Ovary (tissue), 9 donors: ENCODE measurements around the gene MN1. TPM values are rescaled to one million over a fixed set of nuclear protein-coding genes. Genes with fewer than 3 reads are reported as not detected.

Experiments used
- DNase-seq, 5 donors: peaks; one replicate each; pipeline ENCODE4 v3.0.0-alpha.2; 2019 to 2020
- H3K27ac ChIP-seq, 2 donors: fragments of 200-600 bp; one replicate each; pipeline versions ENCODE4 v1.5.1 to v1.8.0; 2019 to 2022
- H3K27me3 ChIP-seq: fragments of 200-600 bp; one replicate; pipeline ENCODE4 v1.8.0; 2022
- H3K36me3 ChIP-seq: fragments of 200-600 bp; sonication (generic); one replicate; pipeline ENCODE4 v1.5.1; 2019
- H3K4me1 ChIP-seq: one replicate; pipeline ENCODE4 v1.8.1; 2013; ENCODE audit warnings: mild to moderate bottlenecking, moderate library complexity; ENCODE audit not compliant: insufficient read depth
- H3K4me3 ChIP-seq: fragments of 200-600 bp; sonication (generic); one replicate; pipeline ENCODE4 v1.5.1; 2017
- H3K9me3 ChIP-seq, 2 donors: fragments of 200-600 bp in 1 of 2; sonication (generic) in 1 of 2; one replicate each; pipeline versions ENCODE4 v1.5.1 to v1.8.1; 2013 to 2019; ENCODE audit warnings: mild to moderate bottlenecking in 1 of 2, moderate library complexity in 1 of 2
- EP300 ChIP-seq: sonication (generic); formaldehyde crosslinking; IDR thresholded peaks from one replicate; pipeline ENCODE4 v1.6.1; 2017; ENCODE audit warnings: antibody characterized with exemption
- POLR2A ChIP-seq: fragments of 450-650 bp; IDR thresholded peaks from one replicate; pipeline ENCODE4 v1.6.1; 2017; ENCODE audit warnings: antibody characterized with exemption, mild to moderate bottlenecking, moderate library complexity
- WGBS, 3 donors: extraction: QIAGEN DNeasy Blood & Tissue Kit in 1 of 3; methylation state at CpG; one replicate each; pipeline versions ENCODE4 v1.1.5 to v1.1.7; 2013 to 2017; 5-methylcytosine and 5-hydroxymethylcytosine counted together
- intact Hi-C, 4 donors: fragments of 100-400 bp; cut with DNase I; formaldehyde crosslinking; loops; one replicate each; pipeline versions ENCODE4 v1.11.0 to v1.15.1; 2022 to 2023
- polyA plus RNA-seq, 2 donors: library from polyadenylated mRNA; stranded (reverse); fragments of 200-250 nt in 1 of 2; fragments of 350-450 nt in 1 of 2; fragmentation: Illumina TruSeq in 1 of 2; extraction: RNeasy Lipid Tissue Mini Kit (QIAGEN cat#74804) in 1 of 2; gene quantifications; one replicate each; pipeline ENCODE4 v1.2.3, GENCODE V29; 2013 to 2014
- total RNA-seq, 7 donors: library from RNA; depleted of rRNA in 2 of 7; stranded (reverse); fragments of >200 nt in 2 of 7; fragmentation: NEBNext Ultra II Directional in 3 of 7; extraction: Animal tissue kit (Norgen Biotek cat#: 25700) in 3 of 7; gene quantifications; one replicate each; pipeline versions ENCODE4 v1.1.0 to v1.2.4, GENCODE V29; 2016 to 2023
- TF ChIP-seq, protein P1 (sequence below), 3 donors: fragments of 450-650 bp in 2 of 3; fragments of 200-600 bp in 1 of 3; IDR thresholded peaks; one replicate each; pipeline versions ENCODE4 v1.5.1 to v1.8.0; 2016 to 2022; ENCODE audit warnings: antibody characterized with exemption in 3 of 3, mild to moderate bottlenecking in 1 of 3
- donor health status: DM: no; HTN: no; CAD: no; lungs with moderate emphysema.
- donor health status: DM: no; HTN: no; CAD: no.
- donor health status: Bipolar disorder and iron deficiency.
- donor health status: DM: yes; HTN: yes; CAD: no.
- donor health status: DM: no; HTN: no; CAD: no.
- donor health status: DM: yes; HTN: yes; CAD: no.

Gene MN1
- total and polyA plus RNA-seq, 9 donors = 6.7 to 33.5 (median 13.4) TPM

DNA sequence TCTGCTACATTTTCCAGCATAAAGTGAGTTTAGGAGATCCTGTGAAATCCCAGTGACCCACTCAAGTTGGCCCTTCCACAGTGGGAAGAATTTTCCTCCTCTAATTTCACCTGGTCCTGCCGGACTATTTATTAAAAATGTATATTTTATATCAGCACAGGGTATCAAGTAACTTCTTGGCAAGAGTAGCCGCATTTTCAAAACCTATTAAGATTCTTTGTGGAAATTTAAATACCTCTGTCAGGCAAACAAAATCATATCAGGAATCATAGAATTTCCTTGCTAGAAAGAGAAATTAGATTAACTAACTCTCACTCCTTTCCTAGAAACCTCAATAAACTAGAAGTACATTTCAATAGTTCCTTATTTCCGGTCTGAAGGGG is 9.7 kb downstream of the MN1 start:
- TF ChIP-seq EP300 (no peak), POLR2A (no peak)
- TF ChIP-seq, protein P1, sequence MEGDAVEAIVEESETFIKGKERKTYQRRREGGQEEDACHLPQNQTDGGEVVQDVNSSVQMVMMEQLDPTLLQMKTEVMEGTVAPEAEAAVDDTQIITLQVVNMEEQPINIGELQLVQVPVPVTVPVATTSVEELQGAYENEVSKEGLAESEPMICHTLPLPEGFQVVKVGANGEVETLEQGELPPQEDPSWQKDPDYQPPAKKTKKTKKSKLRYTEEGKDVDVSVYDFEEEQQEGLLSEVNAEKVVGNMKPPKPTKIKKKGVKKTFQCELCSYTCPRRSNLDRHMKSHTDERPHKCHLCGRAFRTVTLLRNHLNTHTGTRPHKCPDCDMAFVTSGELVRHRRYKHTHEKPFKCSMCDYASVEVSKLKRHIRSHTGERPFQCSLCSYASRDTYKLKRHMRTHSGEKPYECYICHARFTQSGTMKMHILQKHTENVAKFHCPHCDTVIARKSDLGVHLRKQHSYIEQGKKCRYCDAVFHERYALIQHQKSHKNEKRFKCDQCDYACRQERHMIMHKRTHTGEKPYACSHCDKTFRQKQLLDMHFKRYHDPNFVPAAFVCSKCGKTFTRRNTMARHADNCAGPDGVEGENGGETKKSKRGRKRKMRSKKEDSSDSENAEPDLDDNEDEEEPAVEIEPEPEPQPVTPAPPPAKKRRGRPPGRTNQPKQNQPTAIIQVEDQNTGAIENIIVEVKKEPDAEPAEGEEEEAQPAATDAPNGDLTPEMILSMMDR (IDR thresholded peaks at IDR 0.05) = no peak
- Histone ChIP-seq H3K27me3 (no peaks in the 10 kb centered on the region), H3K4me3 (no peak overlapping the region), H3K4me1 (peaks cover 3% of the 10 kb centered on the region), H3K9me3 (no peaks in the 10 kb centered on the region), H3K36me3 (no peaks in the 10 kb centered on the region), H3K27ac (no peak overlapping the region)
- intact Hi-C loops = no loop called here
- 58 to 77% (median 75%) methylated on average over 3 of the region's 3 CpGs for WGBS, 3 donors
- DNase-seq = no peak

DNA sequence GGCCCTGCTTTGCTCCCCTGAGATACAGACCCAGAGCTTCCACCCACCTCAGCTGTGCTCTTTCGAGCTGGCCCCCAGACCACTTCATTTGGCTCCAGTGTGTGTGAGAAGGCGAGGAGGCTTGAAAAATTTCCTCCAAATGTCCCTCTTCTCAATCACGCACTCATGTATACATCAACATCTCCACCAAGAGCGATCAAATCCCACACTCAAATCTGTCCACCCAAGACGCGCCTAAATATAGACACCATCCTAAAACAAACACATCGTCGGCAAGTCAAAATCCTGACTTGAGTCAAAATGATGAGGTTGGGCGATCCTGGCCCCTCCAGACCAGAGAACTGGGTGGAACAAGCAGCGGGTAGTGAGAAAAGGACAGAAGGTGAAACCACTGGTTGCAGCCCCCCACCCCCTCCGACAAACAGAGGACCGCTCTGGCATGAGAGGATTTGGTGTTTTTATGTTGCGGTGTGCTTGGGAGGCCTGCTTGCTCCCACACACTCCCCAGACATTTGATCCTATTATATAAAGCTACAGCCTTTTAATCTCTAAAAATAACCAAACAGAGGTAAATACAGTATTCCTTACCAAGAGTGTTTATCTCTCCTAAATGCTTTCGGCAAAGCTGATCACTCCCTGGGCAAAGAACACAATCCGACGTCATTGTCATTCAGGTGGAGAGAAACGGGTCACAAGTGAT is 10.2 kb downstream of the MN1 start:
- Histone ChIP-seq H3K27me3 (no peaks in the 10 kb centered on the region), H3K4me3 (no peak overlapping the region), H3K4me1 (no peaks in the 10 kb centered on the region), H3K27ac (no peak overlapping the region), H3K36me3 (no peaks in the 10 kb centered on the region), H3K9me3 (no peaks in the 10 kb centered on the region)
- WGBS, 3 donors = 44 to 56% (median 56%) methylated on average over 17 of the region's 17 CpGs
- TF ChIP-seq POLR2A (no peak), EP300 (no peak)
- TF ChIP-seq, protein P1 (IDR thresholded peaks at IDR 0.05) = no peak
- no peak for DNase-seq
- intact Hi-C loops = no loop called here

DNA sequence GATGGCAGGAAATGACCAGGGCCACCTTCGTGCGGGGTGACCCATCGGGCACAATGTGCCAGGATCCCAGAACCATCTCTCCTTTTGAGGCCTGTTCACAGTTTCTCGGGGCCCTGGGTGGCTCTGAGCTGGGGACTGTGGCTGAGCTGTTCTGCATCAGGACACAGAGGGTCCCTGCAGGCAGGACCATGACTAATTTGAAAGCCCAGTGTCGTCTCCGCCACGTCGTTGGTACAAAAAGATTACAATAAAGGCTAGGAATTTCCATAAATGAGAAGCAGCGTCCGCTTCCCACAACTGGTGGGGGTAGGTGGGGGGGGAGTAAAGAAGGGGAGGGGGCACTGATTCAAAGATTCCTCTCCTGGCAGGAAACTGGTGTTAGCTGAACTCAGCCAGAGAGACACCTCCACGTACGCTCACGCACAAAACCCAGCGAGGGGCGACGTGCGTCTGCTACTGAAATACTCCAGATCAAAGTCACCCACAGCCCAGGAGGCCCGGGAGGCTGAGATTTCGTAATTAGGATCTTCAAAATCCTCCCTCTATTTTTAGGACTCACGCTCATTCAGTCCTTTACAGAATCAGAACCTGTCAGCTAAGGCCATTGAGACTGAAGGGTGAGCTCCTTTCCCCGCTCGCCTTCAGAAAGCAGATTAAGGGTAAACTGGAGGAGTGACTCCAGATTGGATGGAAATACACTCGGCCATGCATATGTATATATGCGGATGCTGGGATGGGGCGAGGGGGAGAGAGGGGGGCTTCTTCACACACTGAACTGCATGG is 11.0 kb downstream of the MN1 start:
- H3K4me1 ChIP-seq = no peaks in the 10 kb centered on the region
- no peak overlapping the region for H3K27ac ChIP-seq

DNA sequence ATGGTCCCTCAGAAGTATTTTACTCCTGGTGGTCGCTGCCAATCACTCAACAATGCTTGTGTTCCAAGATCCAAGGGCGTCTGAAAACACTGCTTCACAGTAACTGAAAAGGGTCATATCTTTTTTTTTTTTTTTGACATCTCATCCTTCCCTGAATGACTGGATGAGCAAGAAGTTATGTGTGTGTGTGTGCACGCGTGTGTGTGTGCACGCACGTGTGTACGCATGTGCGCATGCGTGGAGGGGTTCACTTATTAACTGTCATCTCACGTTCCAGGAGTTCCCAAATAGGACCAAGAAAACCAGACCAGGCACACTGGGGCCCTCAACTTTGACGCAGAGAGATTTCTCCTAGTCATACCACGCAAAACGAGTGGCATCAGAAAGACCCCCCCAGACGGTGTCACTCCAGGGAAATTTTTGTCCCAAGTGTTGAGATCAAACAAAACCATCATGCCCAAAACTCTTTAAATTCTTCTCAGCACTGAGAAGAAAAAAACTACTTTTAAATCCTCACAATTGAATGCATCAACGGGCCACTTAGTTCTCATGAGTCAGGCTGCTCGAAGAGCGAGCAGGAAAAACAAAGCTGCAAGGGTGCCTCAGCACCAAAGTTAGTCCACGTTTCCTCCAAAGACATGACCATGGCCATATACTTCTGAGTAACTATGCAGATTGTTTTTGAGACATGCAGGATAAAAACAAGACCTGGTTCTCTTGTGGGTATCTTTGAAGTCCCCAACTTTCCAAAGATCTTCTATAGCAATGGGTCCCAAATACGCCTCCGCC is 12.9 kb downstream of the MN1 start:
- no peak for TF ChIP-seq EP300
- TF ChIP-seq, protein P1 (IDR thresholded peaks at IDR 0.05) = no peak
- TF ChIP-seq POLR2A = no peak
- 95 to 96% (median 95%) methylated on average over 20 of the region's 20 CpGs for WGBS, 3 donors
- Histone ChIP-seq H3K27me3 (no peaks in the 10 kb centered on the region), H3K4me3 (no peak overlapping the region), H3K9me3 (no peaks in the 10 kb centered on the region), H3K4me1 (peaks cover 6% of the 10 kb centered on the region), H3K27ac (no peak overlapping the region), H3K36me3 (no peaks in the 10 kb centered on the region)
- intact Hi-C loops = no loop called here
- no peak for DNase-seq

More for the DNA sequence above, 11.0 kb downstream of the MN1 start:
- Histone ChIP-seq H3K4me3 (no peak overlapping the region), H3K36me3 (no peaks in the 10 kb centered on the region), H3K27me3 (no peaks in the 10 kb centered on the region), H3K9me3 (no peaks in the 10 kb centered on the region)
- TF ChIP-seq, protein P1 (IDR thresholded peaks at IDR 0.05) = no peak
- no peak for TF ChIP-seq EP300
- TF ChIP-seq POLR2A = no peak
- peak in 1 of 5 donors; percentile 21 for DNase-seq
- 85 to 93% (median 90%) methylated on average over 25 of the region's 25 CpGs for WGBS, 3 donors
- intact Hi-C loops = no loop called here
